PC-9 (cell line): ENCODE results near the gene CKAP4. TPM values are rescaled to one million over a fixed set of nuclear protein-coding genes. Genes with fewer than 3 reads are reported as not detected.

Experiments
- BruUV-seq: library from RNA; stranded (reverse); fragments of 400-500 nt; replicated peaks from 2 replicates; lab custom pipeline; 2021; lab: Mats Ljungman, UMichigan
- CTCF ChIA-PET: fragments of 300-600 bp; sonication (Branson Sonifier 250); formaldehyde crosslinking; loops from one replicate; lab custom pipeline; 2022; ENCODE audit warnings: antibody characterized with exemption; lab: Charles Lee
- POLR2A ChIA-PET: fragments of 300-600 bp; sonication (Branson Sonifier 250); formaldehyde crosslinking; loops from one replicate; lab custom pipeline; 2022; ENCODE audit warnings: antibody characterized with exemption; ENCODE audit not compliant: unreplicated experiment; lab: Charles Lee
- DNase-seq, 2 experiments: peaks; one replicate each; pipeline versions ENCODE4 v3.0.0 to v3.0.0-alpha.2; 2015 to 2022; ENCODE audit warnings: mixed read lengths in 1 of 2
- H2AFZ ChIP-seq: fragments of 200-600 bp; sonication (generic); 2 replicates; pipeline ENCODE4 v1.8.1; 2017; ENCODE audit warnings: antibody characterized with exemption
- H3F3A ChIP-seq: fragments of 200-600 bp; sonication (generic); 2 replicates; pipeline ENCODE4 v1.8.1; 2017; ENCODE audit warnings: antibody characterized with exemption, mild to moderate bottlenecking, low read depth; ENCODE audit not compliant: insufficient read depth
- H3K27ac ChIP-seq: fragments of 200-600 bp; sonication (generic); 2 replicates; pipeline ENCODE4 v1.6.1; 2016; ENCODE audit warnings: mixed run types
- H3K27me3 ChIP-seq: fragments of 200-600 bp; sonication (generic); 2 replicates; pipeline ENCODE4 v1.6.1; 2016; ENCODE audit warnings: low read depth, mixed run types; ENCODE audit not compliant: insufficient read depth
- H3K36me3 ChIP-seq: fragments of 200-600 bp; sonication (generic); 2 replicates; pipeline ENCODE4 v1.6.1; 2016; ENCODE audit warnings: low read depth, mixed run types
- H3K4me1 ChIP-seq: fragments of 200-600 bp; sonication (generic); replicated peaks from 2 replicates; pipeline ENCODE4 v1.6.1; 2016; ENCODE audit warnings: mixed run types; ENCODE audit not compliant: insufficient read depth
- H3K4me2 ChIP-seq: fragments of 200-600 bp; sonication (generic); 2 replicates; pipeline ENCODE4 v1.6.1; 2017; ENCODE audit warnings: mixed run types
- H3K4me3 ChIP-seq: fragments of 200-600 bp; sonication (generic); 2 replicates; pipeline ENCODE4 v1.6.1; 2016; ENCODE audit warnings: mixed run types
- H3K79me2 ChIP-seq: fragments of 200-600 bp; sonication (generic); 2 replicates; pipeline ENCODE4 v1.6.1; 2017; ENCODE audit warnings: low read depth, mixed run types
- H3K9me2 ChIP-seq: fragments of 200-600 bp; sonication (generic); 2 replicates; pipeline ENCODE4 v1.8.1; 2017; ENCODE audit warnings: mild to moderate bottlenecking; ENCODE audit not compliant: insufficient read depth
- H3K9me3 ChIP-seq: fragments of 200-600 bp; sonication (generic); 2 replicates; pipeline ENCODE4 v1.8.1; 2016; ENCODE audit warnings: low read depth; ENCODE audit not compliant: insufficient read depth
- H4K20me1 ChIP-seq: fragments of 200-600 bp; sonication (generic); 2 replicates; pipeline ENCODE4 v1.8.1; 2017; ENCODE audit not compliant: insufficient read depth
- EZH2 ChIP-seq: fragments of 200-600 bp; sonication (generic); IDR thresholded peaks from 2 replicates; pipeline ENCODE4 v1.8.0; 2017; ENCODE audit warnings: antibody characterized with exemption, low read depth
- intact Hi-C: fragments of 100-400 bp; cut with micrococcal nuclease; formaldehyde crosslinking; loops from one replicate; pipeline ENCODE4 v1.10.0; 2022; ENCODE audit not compliant: unreplicated experiment
- total RNA-seq: library from RNA; stranded (reverse); gene quantifications from 2 replicates; pipeline ENCODE4 v1.2.3, GENCODE V29; 2021
- TF ChIP-seq, protein P1 (sequence below): fragments of 200-600 bp; sonication (generic); conservative IDR thresholded peaks from 2 replicates; pipeline ENCODE4 v1.6.1; 2017; ENCODE audit warnings: mixed run types, antibody characterized with exemption, mild to moderate bottlenecking, moderate library complexity

Gene CKAP4
- total RNA-seq, 1 experiment from 2014 or later, result 81.5 TPM

DNA sequence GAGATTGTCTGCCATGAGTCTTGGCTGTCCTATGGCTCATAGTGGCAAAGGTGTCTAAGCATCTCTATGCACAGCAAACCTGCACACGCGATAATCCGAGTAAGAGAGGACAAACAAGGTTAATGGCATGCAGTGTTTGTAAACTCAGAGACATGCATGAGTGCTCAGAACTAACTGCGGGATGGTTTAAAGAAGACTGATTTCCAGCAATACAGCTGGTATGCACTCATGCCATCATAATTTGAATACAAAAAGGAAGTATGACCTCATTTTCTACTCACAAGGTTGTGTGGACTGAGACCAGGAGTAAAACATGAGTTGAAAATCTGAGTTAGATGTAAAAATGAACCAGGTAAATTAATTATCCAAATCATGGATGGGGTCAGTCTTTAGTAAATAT, 38.2 kb upstream of the CKAP4 start:
- ChIA-PET POLR2A (no interaction called here), CTCF (interaction anchor here (0.6 kb wide), 1 partner anchor 137 kb away, joined by 4 read pairs; no protein-coding TSS in a partner anchor)
- H3K4me1 ChIP-seq, result peaks cover 31% of the 10 kb centered on the region
- no peak overlapping the region for H2AFZ ChIP-seq
- H3K4me2 ChIP-seq, result no peak overlapping the region
- H3K27me3 ChIP-seq, result no peaks in the 10 kb centered on the region
- no peaks in the 10 kb centered on the region for H4K20me1 ChIP-seq
- no peaks in the 10 kb centered on the region; the same call in 1 of the 2 replicates for H3K9me3 ChIP-seq
- H3K4me3 ChIP-seq, result no peak overlapping the region
- BruUV-seq, result no TSS peak
- no peaks in the 10 kb centered on the region for H3K36me3 ChIP-seq
- no peaks in the 10 kb centered on the region for H3K79me2 ChIP-seq
- no peaks in the 10 kb centered on the region for H3K9me2 ChIP-seq
- TF ChIP-seq, protein P1, sequence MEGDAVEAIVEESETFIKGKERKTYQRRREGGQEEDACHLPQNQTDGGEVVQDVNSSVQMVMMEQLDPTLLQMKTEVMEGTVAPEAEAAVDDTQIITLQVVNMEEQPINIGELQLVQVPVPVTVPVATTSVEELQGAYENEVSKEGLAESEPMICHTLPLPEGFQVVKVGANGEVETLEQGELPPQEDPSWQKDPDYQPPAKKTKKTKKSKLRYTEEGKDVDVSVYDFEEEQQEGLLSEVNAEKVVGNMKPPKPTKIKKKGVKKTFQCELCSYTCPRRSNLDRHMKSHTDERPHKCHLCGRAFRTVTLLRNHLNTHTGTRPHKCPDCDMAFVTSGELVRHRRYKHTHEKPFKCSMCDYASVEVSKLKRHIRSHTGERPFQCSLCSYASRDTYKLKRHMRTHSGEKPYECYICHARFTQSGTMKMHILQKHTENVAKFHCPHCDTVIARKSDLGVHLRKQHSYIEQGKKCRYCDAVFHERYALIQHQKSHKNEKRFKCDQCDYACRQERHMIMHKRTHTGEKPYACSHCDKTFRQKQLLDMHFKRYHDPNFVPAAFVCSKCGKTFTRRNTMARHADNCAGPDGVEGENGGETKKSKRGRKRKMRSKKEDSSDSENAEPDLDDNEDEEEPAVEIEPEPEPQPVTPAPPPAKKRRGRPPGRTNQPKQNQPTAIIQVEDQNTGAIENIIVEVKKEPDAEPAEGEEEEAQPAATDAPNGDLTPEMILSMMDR, result no peak
- no peak for TF ChIP-seq EZH2
- peaks cover 22% of the 10 kb centered on the region for H3F3A ChIP-seq
- no peak for DNase-seq
- H3K27ac ChIP-seq, result no peak overlapping the region
- intact Hi-C loops, result no loop called here

DNA sequence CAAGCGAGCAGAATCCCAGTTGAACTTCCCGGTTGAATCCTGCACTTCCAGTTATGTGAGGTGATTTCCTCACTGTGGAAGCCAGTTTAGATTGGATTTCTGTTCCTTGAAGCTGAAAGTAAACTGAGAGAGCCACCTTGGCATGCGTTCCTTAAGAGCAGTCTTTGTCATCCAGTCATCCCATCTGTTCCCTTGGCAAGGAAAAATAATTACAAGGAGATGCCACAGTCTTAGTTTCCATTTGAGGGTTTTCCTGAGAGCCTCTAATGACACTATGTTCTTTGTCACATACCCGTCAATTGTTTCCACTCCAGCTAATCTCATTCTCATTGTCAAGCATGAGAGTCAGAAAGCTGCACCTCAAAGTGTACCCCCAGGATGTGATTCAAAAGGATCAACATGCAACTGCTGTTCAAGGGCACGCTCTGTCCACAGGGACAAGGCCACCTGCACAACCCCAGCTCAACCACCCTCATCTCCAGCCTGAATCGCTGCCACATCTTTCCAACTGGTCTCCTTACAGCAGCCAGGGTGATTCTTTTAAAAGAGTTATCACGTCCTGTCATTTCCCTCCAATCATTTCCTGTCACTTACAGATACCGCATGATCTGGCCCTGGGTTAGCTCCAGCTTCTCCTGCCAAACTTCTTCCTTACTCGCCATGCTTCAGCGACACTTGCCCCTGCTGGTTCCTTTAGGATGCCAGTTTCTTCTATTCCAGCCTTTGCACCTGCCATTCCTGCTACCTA, 36.7 kb upstream of the CKAP4 start:
- BruUV-seq, result no TSS peak
- H3K79me2 ChIP-seq, result no peaks in the 10 kb centered on the region
- TF ChIP-seq EZH2, result no peak
- TF ChIP-seq, protein P1, result no peak
- no peaks in the 10 kb centered on the region for H3K27me3 ChIP-seq
- DNase-seq, result no peak
- no peaks in the 10 kb centered on the region; the same call in 1 of the 2 replicates for H3K9me3 ChIP-seq
- ChIA-PET POLR2A (interaction anchor here (0.6 kb wide), 2 partner anchors 25 to 37 kb away, joined by 4 to 29 read pairs; partner anchors contain the start of gene CKAP4), CTCF (no interaction called here)
- no peaks in the 10 kb centered on the region for H4K20me1 ChIP-seq
- no peak overlapping the region for H3K4me3 ChIP-seq
- H3K27ac ChIP-seq, result no peak overlapping the region
- peaks cover 24% of the 10 kb centered on the region for H3K4me1 ChIP-seq
- H3K36me3 ChIP-seq, result no peaks in the 10 kb centered on the region
- H3K4me2 ChIP-seq, result no peak overlapping the region
- H3F3A ChIP-seq, result peaks cover 18% of the 10 kb centered on the region
- intact Hi-C loops, result no loop called here
- no peaks in the 10 kb centered on the region for H3K9me2 ChIP-seq
- no peak overlapping the region for H2AFZ ChIP-seq

DNA sequence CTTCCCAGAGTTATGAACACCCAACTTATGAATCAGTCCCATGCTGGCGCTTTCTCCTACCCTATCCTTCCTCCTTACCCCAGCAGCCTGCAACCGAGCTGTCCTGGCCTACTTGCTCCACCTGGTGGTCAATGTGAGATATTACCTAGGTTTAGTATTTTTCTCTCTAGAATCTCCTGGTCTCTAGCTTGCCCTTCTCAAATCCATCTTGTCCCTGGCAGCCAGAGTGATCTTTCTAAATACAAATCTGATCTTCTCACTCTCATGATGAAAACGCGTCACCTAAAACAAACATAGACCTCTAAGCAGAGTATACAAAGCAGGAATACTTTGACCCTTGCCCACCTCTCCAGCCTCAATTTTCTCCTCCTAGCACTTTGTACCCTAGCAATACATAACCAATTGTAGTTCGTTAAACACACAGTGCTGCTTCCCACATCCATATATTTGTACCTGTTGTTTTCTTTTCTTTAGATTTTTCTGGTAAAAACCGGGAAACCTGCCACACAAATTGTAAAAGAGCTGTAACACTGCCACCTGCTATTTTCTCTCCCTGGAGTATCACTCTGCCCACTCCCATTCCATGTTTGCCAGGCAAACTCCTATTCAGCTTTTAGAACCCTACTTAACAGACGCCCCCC, 34.8 kb upstream of the CKAP4 start:
- peak; percentile 15 to 62 for DNase-seq
- ChIA-PET POLR2A (interaction anchor here (0.6 kb wide), 1 partner anchor 35 kb away, joined by 3 read pairs; the partner anchor contains the start of gene CKAP4), CTCF (interaction anchor here (0.6 to 1.1 kb wide), 3 partner anchors 13 to 56 kb away, joined by 3 to 20 read pairs (median 4); no protein-coding TSS in a partner anchor)
- H4K20me1 ChIP-seq, result no peaks in the 10 kb centered on the region
- no peaks in the 10 kb centered on the region for H3K9me2 ChIP-seq
- H3F3A ChIP-seq, result no peaks in the 10 kb centered on the region; the same call in 1 of the 2 replicates
- no peaks in the 10 kb centered on the region for H3K36me3 ChIP-seq
- intact Hi-C loops, result loop anchor here (1.0 kb wide), 1 partner anchor 55 kb away; no protein-coding TSS in a partner anchor
- no peak overlapping the region for H3K4me3 ChIP-seq
- no peaks in the 10 kb centered on the region for H3K79me2 ChIP-seq
- TF ChIP-seq EZH2, result no peak
- TF ChIP-seq, protein P1, result peak; percentile 86
- no peaks in the 10 kb centered on the region; the same call in 1 of the 2 replicates for H3K9me3 ChIP-seq
- H3K27ac ChIP-seq, result no peak overlapping the region
- no peak overlapping the region for H3K4me2 ChIP-seq
- H2AFZ ChIP-seq, result no peak overlapping the region
- H3K27me3 ChIP-seq, result no peaks in the 10 kb centered on the region
- no TSS peak for BruUV-seq
- peaks cover 5% of the 10 kb centered on the region for H3K4me1 ChIP-seq
